Ureter (tissue), 1 donor: ENCODE results near the gene FOXJ2. TPM values are rescaled to one million over a fixed set of nuclear protein-coding genes. Genes with fewer than 3 reads are reported as not detected.
"Not testable (repeated sequence)": the region's sequence is repeated elsewhere in the genome, so short reads cannot be mapped to it uniquely, and the experiment has no call there.

Source experiments
- DNase-seq: peaks from one replicate; pipeline ENCODE4 v3.0.0-alpha.2; 2020; ENCODE audit warnings: low spot score
- total RNA-seq: library from RNA; stranded (reverse); gene quantifications from one replicate; pipeline ENCODE4 v1.2.4, GENCODE V29; 2023
- donor health status: DM: yes; HTN: yes; CAD: no.

The FOXJ2 gene
- total RNA-seq, 1 donor from 2014 or later, result 21.1 TPM

GRCh38 chr12:8065991-8066594 is 33.6 kb downstream of the FOXJ2 start, which contains the start of gene C3AR1:
Gene C3AR1 (minus strand): TSS chr12:8066359. CDS start chr12:8060185, 6,174 bp downstream.
- no peak for DNase-seq

GRCh38 chr12:8069582-8069981 is 37.1 kb downstream of the FOXJ2 start:
- no peak for DNase-seq

GRCh38 chr12:8071820-8072219 is 39.3 kb downstream of the FOXJ2 start:
- not testable (repeated sequence) for DNase-seq

- no peak for DNase-seq
Measured at GRCh38 chr12:8075935-8076334, 43.4 kb downstream of the FOXJ2 start.

GRCh38 chr12:8076366-8076765 is 43.9 kb downstream of the FOXJ2 start:
- no peak for DNase-seq

- DNase-seq, result no peak
Measured at GRCh38 chr12:8077207-8077606, 44.7 kb downstream of the FOXJ2 start.

GRCh38 chr12:8078398-8078797 is 45.9 kb downstream of the FOXJ2 start:
- no peak for DNase-seq

GRCh38 chr12:8078916-8079315 is 46.4 kb downstream of the FOXJ2 start:
- DNase-seq, result no peak

GRCh38 chr12:8080120-8080519 is 47.6 kb downstream of the FOXJ2 start:
- DNase-seq, result no peak

GRCh38 chr12:8081251-8081920 is 48.9 kb downstream of the FOXJ2 start:
- DNase-seq, result no peak

- DNase-seq, result no peak
Measured at GRCh38 chr12:8082808-8083100, 50.2 kb downstream of the FOXJ2 start.

GRCh38 chr12:8084351-8084750 is 51.8 kb downstream of the FOXJ2 start:
- DNase-seq, result not testable (repeated sequence)

GRCh38 chr12:8087666-8088065 is 55.1 kb downstream of the FOXJ2 start:
- DNase-seq, result no peak

GRCh38 chr12:8088574-8088973 is 56.1 kb downstream of the FOXJ2 start:
- no peak for DNase-seq

- DNase-seq, result not testable (repeated sequence)
Measured at GRCh38 chr12:8089277-8089676, 56.8 kb downstream of the FOXJ2 start.

- DNase-seq, result no peak
Measured at GRCh38 chr12:8089716-8090115, 57.2 kb downstream of the FOXJ2 start.

GRCh38 chr12:8093291-8093690 is 60.8 kb downstream of the FOXJ2 start:
- no peak for DNase-seq

- DNase-seq, result no peak
Measured at GRCh38 chr12:8096281-8096915, 63.9 kb downstream of the FOXJ2 start.

- no peak for DNase-seq
Measured at GRCh38 chr12:8099235-8099634, 66.7 kb downstream of the FOXJ2 start.
